DMS53 treated with DMSO at 0.1 percent for 48 hours (cell line): Measurements from ENCODE around the gene OR52L1.

Experiments used
- DNase-seq: peaks from one replicate; lab custom pipeline; 2025; ENCODE audit not compliant: unreplicated experiment; lab: John Stamatoyannopoulos, UW

Gene OR52L1

DNA sequence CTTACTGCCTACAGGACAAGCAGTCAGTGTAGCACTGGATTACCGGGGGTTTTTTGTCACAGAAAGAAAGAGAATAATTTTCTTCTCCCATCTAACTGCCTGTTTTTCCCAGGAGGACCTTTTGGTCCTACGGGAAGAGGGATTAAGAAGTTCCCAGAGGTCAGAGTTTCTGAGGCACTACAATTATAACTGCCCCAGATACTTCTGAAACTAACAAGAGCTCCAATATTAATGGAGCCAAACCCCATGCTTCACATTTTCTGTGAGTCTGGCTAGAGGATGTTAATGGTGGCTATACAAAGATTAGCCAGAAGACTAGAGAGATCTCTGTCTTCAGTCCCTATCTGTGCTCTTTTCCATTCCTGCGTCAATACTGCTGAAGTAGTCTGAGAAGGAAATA, 44.8 kb downstream of the OR52L1 start, which contains the start of gene OR56A3:
TSS of gene OR56A3 (plus strand) at position 301 of the 400 bp plus-strand sequence. CDS start 5,096 bp downstream, outside the sequence.
- no peak for DNase-seq

DNA sequence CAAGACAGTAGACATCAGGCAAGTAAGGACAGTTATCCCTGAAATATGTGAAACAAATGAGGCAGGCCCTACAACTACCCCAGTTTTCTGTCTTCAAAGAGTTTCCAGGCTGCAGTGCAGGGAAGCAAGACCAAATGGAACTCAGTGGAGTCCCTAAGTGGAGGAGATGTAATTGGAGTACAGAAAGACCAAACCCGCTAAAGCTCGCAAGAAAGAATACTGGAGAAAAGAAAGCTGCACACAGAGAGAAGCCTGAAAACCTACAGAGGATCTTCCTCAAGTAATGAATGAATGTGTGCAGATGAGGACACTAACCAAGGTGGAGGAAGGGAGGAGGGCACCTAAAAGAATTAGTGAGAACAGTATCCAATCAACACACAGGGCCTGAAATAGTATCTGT, 46.0 kb downstream of the OR52L1 start:
- no peak for DNase-seq

DNA sequence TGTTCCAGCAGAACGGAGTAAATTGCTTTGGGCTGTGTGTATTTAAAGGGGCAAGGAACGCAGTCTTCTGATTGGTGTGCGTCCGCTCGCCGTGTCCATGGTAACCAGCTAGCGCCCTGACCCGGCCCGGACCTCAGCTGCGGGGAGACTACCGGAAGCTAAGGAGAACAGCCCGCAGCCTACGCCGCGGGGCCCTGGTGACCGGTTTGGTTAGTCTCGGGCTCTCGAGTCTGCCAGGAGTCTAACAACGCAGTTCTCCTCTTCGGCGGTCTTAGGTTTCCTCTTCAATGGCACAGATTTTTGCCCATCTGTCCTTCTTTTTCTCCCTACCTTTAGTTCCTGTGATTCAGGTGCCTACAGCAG, 48.2 kb downstream of the OR52L1 start:
- peak; percentile 62 for DNase-seq

DNA sequence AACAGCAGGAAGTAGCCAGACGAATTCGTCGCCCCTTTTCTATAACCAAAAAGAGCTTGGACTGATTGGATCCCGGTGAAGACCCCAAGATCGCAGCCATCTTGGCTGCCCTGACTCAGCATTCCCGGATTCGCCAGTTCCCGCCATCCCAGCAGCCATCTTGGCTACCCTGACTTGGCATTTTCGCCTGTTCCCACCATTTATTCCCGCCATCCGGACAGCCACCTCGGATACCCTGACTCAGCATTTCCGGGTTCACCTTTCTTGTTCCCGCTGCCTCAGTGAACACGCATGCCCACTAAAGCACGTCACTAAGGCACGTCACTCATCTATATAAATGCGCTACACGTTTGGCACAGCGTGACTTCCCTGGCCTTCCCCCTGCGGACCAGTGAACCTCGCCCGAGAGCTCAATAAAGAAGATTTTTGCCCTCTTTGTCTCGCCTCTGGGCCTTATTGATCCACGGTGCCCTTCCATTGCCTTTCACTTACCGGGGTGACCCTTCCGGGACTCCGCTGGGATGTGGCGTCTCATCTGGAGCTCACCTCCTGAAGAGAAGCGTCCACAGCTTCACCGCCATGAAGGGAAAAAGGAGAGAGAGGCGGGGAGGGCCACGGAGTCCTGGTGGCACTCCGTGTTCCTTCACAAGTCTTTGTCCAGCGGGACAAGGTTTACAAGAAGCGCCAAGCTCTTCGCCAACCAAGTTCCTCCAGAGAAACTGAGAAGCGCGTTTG, 48.8 kb downstream of the OR52L1 start:
- peak; percentile 86 for DNase-seq
